Fibroblast of skin of left quadriceps (primary cell): ENCODE measurements around the gene DENND1B.

Source experiments
- DNase-seq, 2 experiments: peaks; one replicate each; pipeline ENCODE4 v3.0.0-alpha.2; 2013; ENCODE audit warnings: low read depth in 2 of 2

Gene DENND1B

DNA sequence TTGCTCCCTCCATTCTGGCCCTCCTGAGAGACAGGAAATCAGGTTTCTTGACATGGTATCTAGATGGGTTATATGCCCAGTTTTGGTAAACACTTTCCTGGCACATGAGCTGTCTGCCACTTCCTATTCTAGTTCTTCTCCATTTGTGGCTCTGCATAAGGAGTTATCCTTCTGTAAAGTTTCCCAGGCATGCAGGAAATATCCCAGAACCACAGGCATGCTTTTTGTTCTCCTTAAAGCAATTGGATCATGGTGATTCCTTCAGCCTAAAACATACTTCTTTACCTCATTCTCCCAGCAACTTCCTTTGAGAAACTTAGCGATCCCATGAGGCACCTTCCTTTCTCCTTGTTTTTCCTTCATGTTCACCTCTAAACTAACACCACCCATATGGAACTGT lies 307.4 kb downstream of the DENND1B start:
- peak; percentile 48 to 62 for DNase-seq

DNA sequence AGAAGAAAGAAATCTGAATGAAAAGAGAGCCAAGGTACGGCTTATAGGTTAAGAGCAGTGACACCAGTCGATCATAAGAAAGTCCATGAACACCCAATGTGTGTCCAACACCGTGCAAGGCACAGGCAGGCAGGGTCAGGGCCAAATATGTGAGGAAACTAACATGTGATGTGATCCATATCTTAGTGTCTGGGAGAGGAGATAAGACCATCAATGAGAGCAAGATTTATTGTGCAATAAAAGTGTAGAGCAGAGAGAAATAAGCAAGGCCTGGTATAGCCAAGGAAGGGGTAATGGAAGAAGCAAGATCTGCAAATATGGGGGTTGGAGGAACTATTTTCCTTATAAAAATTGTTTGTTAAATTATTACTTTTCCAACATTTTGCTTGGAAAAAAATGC lies 308.5 kb downstream of the DENND1B start:
- DNase-seq: no peak

DNA sequence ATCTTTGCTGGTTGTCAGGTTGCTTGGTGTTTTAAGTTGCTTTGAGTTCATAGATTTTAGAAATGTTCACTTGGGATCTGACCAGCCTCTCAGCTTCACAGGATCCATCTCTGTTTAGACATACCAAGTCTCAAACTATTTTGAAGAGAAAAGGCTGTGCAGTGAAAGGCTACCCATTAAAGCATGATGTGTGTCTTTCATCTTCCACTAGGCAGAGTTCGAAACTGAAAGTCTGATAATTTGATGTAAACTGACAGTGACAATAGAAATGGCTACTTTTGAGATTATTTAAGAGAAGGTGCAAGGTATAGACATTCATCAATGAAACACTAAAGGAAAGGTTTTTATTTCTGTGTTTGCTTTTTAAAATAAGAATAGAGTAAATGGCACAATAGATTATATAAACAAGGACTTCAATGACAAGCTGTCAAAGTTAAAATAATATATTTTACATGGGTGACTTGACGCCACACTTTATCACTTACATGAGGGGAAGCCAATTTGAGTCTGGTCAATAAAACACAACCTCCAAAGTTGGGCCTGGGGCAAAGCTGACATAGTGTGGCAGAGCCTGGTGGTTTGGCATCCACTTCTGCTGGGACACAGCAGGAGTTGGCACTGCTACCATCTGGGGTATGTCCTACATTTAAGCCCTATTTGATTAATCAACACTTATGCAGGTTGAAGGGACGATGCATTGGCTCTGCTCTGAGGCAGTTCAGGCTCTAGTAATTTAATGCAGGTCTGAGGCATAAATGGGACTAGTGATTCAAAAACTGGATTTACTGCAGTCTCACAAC lies 309.6 kb downstream of the DENND1B start:
- DNase-seq: no peak

DNA sequence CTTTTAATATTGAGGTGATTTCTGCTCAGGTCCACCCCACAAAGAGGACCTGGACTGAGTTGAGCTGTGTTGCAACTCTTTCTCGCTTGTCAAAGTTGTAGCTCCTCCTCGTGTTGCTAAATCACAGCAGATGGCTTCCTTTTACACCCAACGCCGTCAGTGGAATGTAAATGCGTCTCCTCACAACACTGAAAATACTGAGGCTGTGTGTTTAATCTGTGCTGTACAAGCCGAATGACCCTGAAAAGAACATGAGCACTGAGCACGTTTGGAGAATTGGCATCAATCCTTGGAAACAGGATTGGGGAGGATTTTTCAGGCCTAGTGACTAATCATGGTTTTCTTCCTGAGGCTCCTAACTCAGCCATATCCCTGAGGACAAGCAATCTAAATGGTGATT lies 311.2 kb downstream of the DENND1B start:
- DNase-seq: peak; percentile 85 to 88

DNA sequence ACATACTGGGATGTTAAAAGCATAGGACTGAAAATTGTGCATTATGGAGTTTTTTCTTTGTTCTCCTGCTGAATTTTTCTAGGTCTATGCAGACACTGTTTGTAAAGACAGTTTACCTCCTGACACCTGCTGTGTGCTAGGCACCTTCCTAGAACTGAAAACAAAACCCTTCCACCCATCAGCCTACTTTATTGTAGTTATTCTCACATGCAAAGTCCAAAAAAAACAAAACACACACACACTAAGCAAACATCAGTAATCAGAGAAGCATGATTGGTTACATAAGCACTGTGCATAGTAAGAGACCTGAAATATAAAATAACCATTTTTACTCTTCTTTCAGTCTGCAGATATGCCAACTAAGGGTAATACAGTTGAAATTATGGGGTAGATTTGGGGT lies 312.1 kb downstream of the DENND1B start:
- no peak for DNase-seq

DNA sequence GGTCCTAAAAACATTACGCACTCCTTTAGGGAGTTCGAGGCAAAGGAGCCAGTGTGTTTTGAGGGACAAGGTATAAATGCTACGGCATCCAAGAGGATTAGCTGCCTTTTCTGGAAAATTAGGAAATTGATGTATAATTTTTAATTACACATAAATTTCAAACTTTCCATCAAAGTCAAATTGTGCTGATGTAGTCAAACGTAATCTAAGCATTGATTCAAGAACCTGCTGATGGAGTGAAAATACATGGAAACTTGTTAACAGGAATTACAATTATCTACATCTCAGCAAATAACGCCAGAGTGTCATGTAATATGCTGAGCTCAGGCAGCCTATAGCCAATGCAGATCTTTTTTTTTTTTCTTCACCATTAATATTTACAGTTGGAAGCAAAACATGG lies 312.7 kb downstream of the DENND1B start:
- no peak for DNase-seq
